PC-9 (cell line): Measurements from ENCODE around the gene CPN1. TPM values are rescaled to one million over a fixed set of nuclear protein-coding genes. Genes with fewer than 3 reads are reported as not detected.

Experiments
- BruUV-seq: library from RNA; stranded (reverse); fragments of 400-500 nt; replicated peaks from 2 replicates; lab custom pipeline; 2021; lab: Mats Ljungman, UMichigan
- CTCF ChIA-PET: fragments of 300-600 bp; sonication (Branson Sonifier 250); formaldehyde crosslinking; loops from one replicate; lab custom pipeline; 2022; ENCODE audit warnings: antibody characterized with exemption; lab: Charles Lee
- POLR2A ChIA-PET: fragments of 300-600 bp; sonication (Branson Sonifier 250); formaldehyde crosslinking; loops from one replicate; lab custom pipeline; 2022; ENCODE audit warnings: antibody characterized with exemption; ENCODE audit not compliant: unreplicated experiment; lab: Charles Lee
- DNase-seq, 2 experiments: peaks; one replicate each; pipeline versions ENCODE4 v3.0.0 to v3.0.0-alpha.2; 2015 to 2022; ENCODE audit warnings: mixed read lengths in 1 of 2
- H2AFZ ChIP-seq: fragments of 200-600 bp; sonication (generic); 2 replicates; pipeline ENCODE4 v1.8.1; 2017; ENCODE audit warnings: antibody characterized with exemption
- H3F3A ChIP-seq: fragments of 200-600 bp; sonication (generic); 2 replicates; pipeline ENCODE4 v1.8.1; 2017; ENCODE audit warnings: antibody characterized with exemption, mild to moderate bottlenecking, low read depth; ENCODE audit not compliant: insufficient read depth
- H3K27ac ChIP-seq: fragments of 200-600 bp; sonication (generic); 2 replicates; pipeline ENCODE4 v1.6.1; 2016; ENCODE audit warnings: mixed run types
- H3K27me3 ChIP-seq: fragments of 200-600 bp; sonication (generic); 2 replicates; pipeline ENCODE4 v1.6.1; 2016; ENCODE audit warnings: low read depth, mixed run types; ENCODE audit not compliant: insufficient read depth
- H3K36me3 ChIP-seq: fragments of 200-600 bp; sonication (generic); 2 replicates; pipeline ENCODE4 v1.6.1; 2016; ENCODE audit warnings: low read depth, mixed run types
- H3K4me1 ChIP-seq: fragments of 200-600 bp; sonication (generic); replicated peaks from 2 replicates; pipeline ENCODE4 v1.6.1; 2016; ENCODE audit warnings: mixed run types; ENCODE audit not compliant: insufficient read depth
- H3K4me2 ChIP-seq: fragments of 200-600 bp; sonication (generic); 2 replicates; pipeline ENCODE4 v1.6.1; 2017; ENCODE audit warnings: mixed run types
- H3K4me3 ChIP-seq: fragments of 200-600 bp; sonication (generic); 2 replicates; pipeline ENCODE4 v1.6.1; 2016; ENCODE audit warnings: mixed run types
- H3K79me2 ChIP-seq: fragments of 200-600 bp; sonication (generic); 2 replicates; pipeline ENCODE4 v1.6.1; 2017; ENCODE audit warnings: low read depth, mixed run types
- H3K9me2 ChIP-seq: fragments of 200-600 bp; sonication (generic); 2 replicates; pipeline ENCODE4 v1.8.1; 2017; ENCODE audit warnings: mild to moderate bottlenecking; ENCODE audit not compliant: insufficient read depth
- H3K9me3 ChIP-seq: fragments of 200-600 bp; sonication (generic); 2 replicates; pipeline ENCODE4 v1.8.1; 2016; ENCODE audit warnings: low read depth; ENCODE audit not compliant: insufficient read depth
- H4K20me1 ChIP-seq: fragments of 200-600 bp; sonication (generic); 2 replicates; pipeline ENCODE4 v1.8.1; 2017; ENCODE audit not compliant: insufficient read depth
- CTCF ChIP-seq: fragments of 200-600 bp; sonication (generic); conservative IDR thresholded peaks from 2 replicates; pipeline ENCODE4 v1.6.1; 2017; ENCODE audit warnings: mixed run types, antibody characterized with exemption, mild to moderate bottlenecking, moderate library complexity
- EZH2 ChIP-seq: fragments of 200-600 bp; sonication (generic); IDR thresholded peaks from 2 replicates; pipeline ENCODE4 v1.8.0; 2017; ENCODE audit warnings: antibody characterized with exemption, low read depth
- intact Hi-C: fragments of 100-400 bp; cut with micrococcal nuclease; formaldehyde crosslinking; loops from one replicate; pipeline ENCODE4 v1.10.0; 2022; ENCODE audit not compliant: unreplicated experiment
- total RNA-seq: library from RNA; stranded (reverse); gene quantifications from 2 replicates; pipeline ENCODE4 v1.2.3, GENCODE V29; 2021

Gene CPN1
- total RNA-seq, 1 experiment from 2014 or later = not detected

- Histone ChIP-seq H3K4me3 (peak overlapping the region; percentile 38; the same call in 1 of the 2 replicates), H4K20me1 (no peaks in the 10 kb centered on the region), H3K4me1 (peaks cover 40% of the 10 kb centered on the region), H3F3A (peaks cover 40% of the 10 kb centered on the region), H3K4me2 (peak overlapping the region; percentile 80), H3K27me3 (no peaks in the 10 kb centered on the region), H2AFZ (no peak overlapping the region), H3K79me2 (peaks cover 79% of the 10 kb centered on the region), H3K36me3 (0 out of 2 replicates have a peak, but pooled peaks cover 3% of the 10 kb centered on the region), H3K9me2 (no peaks in the 10 kb centered on the region), H3K9me3 (no peaks in the 10 kb centered on the region), H3K27ac (peak overlapping the region; percentile 93)
- intact Hi-C loops = loop anchor here (5.0 kb wide), 1 partner anchor 38 kb away; no protein-coding TSS in a partner anchor
- ChIA-PET CTCF (interaction anchor here (0.6 to 1.5 kb wide), 2 partner anchors 39 to 97 kb away, joined by 4 to 5 read pairs; no protein-coding TSS in a partner anchor), POLR2A (no interaction called here)
- no peak for DNase-seq
- no TSS peak for BruUV-seq
- TF ChIP-seq CTCF (no peak), EZH2 (no peak)
Measured at GRCh38 chr10:100004805-100005510, 76.7 kb downstream of the CPN1 start.

- ChIA-PET POLR2A (no interaction called here), CTCF (no interaction called here)
- H3K4me3 ChIP-seq = no peak overlapping the region
- TF ChIP-seq CTCF = no peak
- TF ChIP-seq EZH2 = no peak
- no peaks in the 10 kb centered on the region for H3K9me3 ChIP-seq
- no peak overlapping the region for H3K27ac ChIP-seq
- DNase-seq = no peak
- no peaks in the 10 kb centered on the region for H3K9me2 ChIP-seq
- no peak overlapping the region for H3K4me2 ChIP-seq
- intact Hi-C loops = no loop called here
- H2AFZ ChIP-seq = no peak overlapping the region
- no peaks in the 10 kb centered on the region for H4K20me1 ChIP-seq
- BruUV-seq = no TSS peak
- no peaks in the 10 kb centered on the region for H3K27me3 ChIP-seq
- peaks cover 80% of the 10 kb centered on the region for H3K79me2 ChIP-seq
- H3K36me3 ChIP-seq = 0 out of 2 replicates have a peak, but pooled peaks cover 3% of the 10 kb centered on the region
- peaks cover 13% of the 10 kb centered on the region for H3K4me1 ChIP-seq
- H3F3A ChIP-seq = peaks cover 8% of the 10 kb centered on the region; the same call in 1 of the 2 replicates
Measured at GRCh38 chr10:100000109-100000644, 81.5 kb downstream of the CPN1 start.

GRCh38 chr10:99999319-100000108 lies 82.2 kb downstream of the CPN1 start:
- no peak for DNase-seq
- intact Hi-C loops = no loop called here
- H3K4me3 ChIP-seq = no peak overlapping the region
- no peaks in the 10 kb centered on the region for H4K20me1 ChIP-seq
- H3K79me2 ChIP-seq = peaks cover 76% of the 10 kb centered on the region
- no peak overlapping the region for H3K27ac ChIP-seq
- H3K9me2 ChIP-seq = no peaks in the 10 kb centered on the region
- ChIA-PET CTCF (no interaction called here), POLR2A (no interaction called here)
- no peak overlapping the region for H3K4me2 ChIP-seq
- peaks cover 6% of the 10 kb centered on the region for H3K4me1 ChIP-seq
- no peaks in the 10 kb centered on the region for H3K27me3 ChIP-seq
- H3F3A ChIP-seq = 0 out of 2 replicates have a peak, but pooled peaks cover 4% of the 10 kb centered on the region
- 0 out of 2 replicates have a peak, but pooled peaks cover 3% of the 10 kb centered on the region for H3K36me3 ChIP-seq
- TF ChIP-seq EZH2 (no peak), CTCF (no peak)
- no peak overlapping the region for H2AFZ ChIP-seq
- BruUV-seq = no TSS peak
- H3K9me3 ChIP-seq = no peaks in the 10 kb centered on the region
